H1 (cell line): ENCODE data around the gene CAMKMT. TPM values are rescaled to one million over a fixed set of nuclear protein-coding genes. Genes with fewer than 3 reads are reported as not detected.

Source experiments
- CTCF ChIA-PET: fragments of 300-600 bp; sonication (Branson Sonifier 250); formaldehyde crosslinking; loops from one replicate; lab custom pipeline; 2021; ENCODE audit not compliant: partially characterized antibody; lab: Charles Lee
- POLR2A ChIA-PET: fragments of 300-600 bp; sonication (Branson Sonifier 250); formaldehyde crosslinking; loops from one replicate; lab custom pipeline; 2021; ENCODE audit warnings: inconsistent platforms; ENCODE audit not compliant: partially characterized antibody; lab: Charles Lee
- DNase-seq, 2 experiments: peaks; one replicate each; pipeline versions ENCODE4 v3.0.0 to v3.0.0-alpha.2; 2010 to 2022; ENCODE audit warnings: low spot score in 2 of 2, low read depth in 1 of 2, mixed read lengths in 1 of 2
- FAIRE-seq: peaks from 2 replicates; lab custom pipeline; 2011; peaks lifted over from hg19 to GRCh38; lab: Jason Lieb, UNC
- H2AFZ ChIP-seq: 2 replicates; pipeline ENCODE4 v1.8.1; 2012; ENCODE audit warnings: low read length, inconsistent platforms
- H2AK5ac ChIP-seq: 2 replicates; pipeline ENCODE4 v1.6.1; 2013; ENCODE audit warnings: low read depth, low read length
- H2BK120ac ChIP-seq: replicated peaks from 2 replicates; pipeline ENCODE3; 2013; ENCODE audit warnings: low read depth, low read length, inconsistent platforms
- H2BK12ac ChIP-seq: 2 replicates; pipeline ENCODE4 v1.6.1; 2013; ENCODE audit warnings: low read depth, low read length
- H2BK15ac ChIP-seq: 2 replicates; pipeline ENCODE4 v1.6.1; 2013; ENCODE audit warnings: low read length
- H2BK20ac ChIP-seq: 2 replicates; pipeline ENCODE4 v1.6.1; 2013; ENCODE audit warnings: low read length
- H2BK5ac ChIP-seq: 2 replicates; pipeline ENCODE4 v1.6.1; 2013; ENCODE audit warnings: low read depth, low read length
- H3K14ac ChIP-seq: 2 replicates; pipeline ENCODE4 v1.6.1; 2013; ENCODE audit warnings: inconsistent platforms; ENCODE audit not compliant: insufficient read length
- H3K18ac ChIP-seq: 2 replicates; pipeline ENCODE4 v1.6.1; 2013; ENCODE audit warnings: low read length; ENCODE audit errors: extremely low read depth
- H3K23ac ChIP-seq: 2 replicates; pipeline ENCODE4 v1.6.1; 2013; ENCODE audit warnings: inconsistent platforms; ENCODE audit not compliant: insufficient read length
- H3K23me2 ChIP-seq: 2 replicates; pipeline ENCODE4 v1.6.1; 2013; ENCODE audit warnings: low read depth, low read length
- H3K27ac ChIP-seq: 2 replicates; pipeline ENCODE4 v1.6.1; 2011; ENCODE audit warnings: low read depth, low read length, inconsistent platforms
- H3K27me3 ChIP-seq, 4 experiments: replicated peaks in 1 of 4; 1 replicate in 1 of 4; 2 replicates in 3 of 4; pipeline versions ENCODE4 v1.6.1 to v1.8.1; 2011 to 2013; ENCODE audit warnings: low read length in 3 of 4, mild to moderate bottlenecking in 3 of 4, inconsistent platforms in 2 of 4, mixed read lengths in 2 of 4, moderate library complexity in 1 of 4; ENCODE audit not compliant: control insufficient read depth in 3 of 4, insufficient read depth in 3 of 4; ENCODE audit errors: extremely low read depth in 1 of 4
- H3K36me3 ChIP-seq, 4 experiments: 2 replicates each; pipeline versions ENCODE4 v1.6.1 to v1.8.1; 2011 to 2013; ENCODE audit warnings: mild to moderate bottlenecking in 4 of 4, low read length in 3 of 4, moderate library complexity in 2 of 4, control low read depth in 1 of 4, inconsistent platforms in 1 of 4; ENCODE audit not compliant: insufficient read depth in 4 of 4, control insufficient read depth in 2 of 4
- H3K4ac ChIP-seq: replicated peaks from 2 replicates; pipeline ENCODE3; 2013; ENCODE audit warnings: low read length, low read depth, mixed read lengths, inconsistent platforms; ENCODE audit not compliant: insufficient read length
- H3K4me1 ChIP-seq, 4 experiments: replicated peaks in 1 of 4; 1 replicate in 1 of 4; 2 replicates in 3 of 4; pipeline versions ENCODE4 v1.6.1 to v1.8.1; 2011 to 2013; ENCODE audit warnings: low read length in 3 of 4, inconsistent platforms in 2 of 4, mixed read lengths in 1 of 4; ENCODE audit not compliant: insufficient read depth in 4 of 4, control insufficient read depth in 3 of 4
- H3K4me2 ChIP-seq, 2 experiments: 2 replicates each; pipeline versions ENCODE4 v1.6.1 to v1.8.1; 2011 to 2013; ENCODE audit warnings: low read depth in 2 of 2, low read length in 2 of 2, control low read depth in 1 of 2, inconsistent platforms in 1 of 2, mild to moderate bottlenecking in 1 of 2; ENCODE audit not compliant: insufficient read depth in 1 of 2
- H3K4me3 ChIP-seq, 4 experiments: fragments of 200-600, 300-600 bp in 1 of 4; sonication (generic), shearing (Covaris generic), sonication (Bioruptor Twin) in 1 of 4; 2 replicates each; pipeline versions ENCODE4 v1.5.1 to v1.8.1; 2011 to 2016; ENCODE audit warnings: low read length in 4 of 4, low read depth in 3 of 4, control low read depth in 2 of 4, inconsistent platforms in 2 of 4, mild to moderate bottlenecking in 2 of 4, mixed read lengths in 1 of 4, moderate library complexity in 1 of 4; ENCODE audit not compliant: insufficient read depth in 2 of 4; ENCODE audit errors: extremely low read depth in 1 of 4
- H3K56ac ChIP-seq: replicated peaks from 2 replicates; pipeline ENCODE3; 2013; ENCODE audit warnings: low read depth, mild to moderate bottlenecking, mixed read lengths, low read length, inconsistent platforms; ENCODE audit not compliant: insufficient read length
- H3K79me1 ChIP-seq: 2 replicates; pipeline ENCODE4 v1.6.1; 2013; ENCODE audit warnings: low read depth, low read length, control low read depth
- H3K79me2 ChIP-seq, 2 experiments: 2 replicates each; pipeline versions ENCODE4 v1.6.1 to v1.8.1; 2012 to 2013; ENCODE audit warnings: low read length in 2 of 2, mild to moderate bottlenecking in 2 of 2, inconsistent platforms in 1 of 2; ENCODE audit not compliant: insufficient read depth in 2 of 2, control insufficient read depth in 1 of 2
- H3K9ac ChIP-seq, 4 experiments: replicated peaks in 1 of 4; 1 replicate in 1 of 4; 2 replicates in 3 of 4; pipeline versions ENCODE4 v1.6.1 to v1.8.1; 2011 to 2013; ENCODE audit warnings: low read depth in 3 of 4, low read length in 3 of 4, control low read depth in 2 of 4, mild to moderate bottlenecking in 2 of 4, moderate library complexity in 2 of 4, inconsistent platforms in 1 of 4; ENCODE audit errors: extremely low read depth in 1 of 4
- H3K9me3 ChIP-seq, 2 experiments: 2 replicates each; pipeline versions ENCODE4 v1.6.1 to v1.8.1; 2012 to 2013; ENCODE audit warnings: mild to moderate bottlenecking in 2 of 2, moderate library complexity in 2 of 2, control low read depth in 1 of 2, inconsistent platforms in 1 of 2, low read depth in 1 of 2, low read length in 1 of 2, mixed read lengths in 1 of 2; ENCODE audit not compliant: insufficient read depth in 2 of 2
- H4K20me1 ChIP-seq, 2 experiments: replicated peaks in 1 of 2; 2 replicates each; pipeline versions ENCODE3 to v1.8.1; 2011 to 2013; ENCODE audit warnings: inconsistent platforms in 2 of 2, low read length in 2 of 2, mild to moderate bottlenecking in 1 of 2; ENCODE audit not compliant: insufficient read depth in 2 of 2, control insufficient read depth in 1 of 2
- H4K5ac ChIP-seq: 2 replicates; pipeline ENCODE4 v1.6.1; 2013; ENCODE audit warnings: low read length, low read depth, mixed read lengths, inconsistent platforms; ENCODE audit not compliant: insufficient read length
- H4K8ac ChIP-seq: 2 replicates; pipeline ENCODE4 v1.8.0; 2013; ENCODE audit warnings: mild to moderate bottlenecking, moderate library complexity, low read length, inconsistent platforms; ENCODE audit not compliant: insufficient read depth; ENCODE audit errors: extremely low read depth
- H4K91ac ChIP-seq: replicated peaks from 2 replicates; pipeline ENCODE3; 2013; ENCODE audit warnings: low read length, mixed read lengths, inconsistent platforms; ENCODE audit not compliant: insufficient read length
- BCL11A ChIP-seq, 2 experiments: IDR thresholded peaks; one replicate each; pipeline ENCODE4 v1.6.1; 2011; ENCODE audit warnings: low read depth in 2 of 2, low read length in 2 of 2, mild to moderate bottlenecking in 2 of 2
- CREB1 ChIP-seq: IDR thresholded peaks from 2 replicates; pipeline ENCODE4 v1.6.1; 2012; ENCODE audit warnings: inconsistent platforms
- GABPA ChIP-seq: IDR thresholded peaks from 2 replicates; pipeline ENCODE4 v1.6.1; 2011; ENCODE audit warnings: mild to moderate bottlenecking, low read length, moderate library complexity, borderline replicate concordance; ENCODE audit not compliant: insufficient read depth
- NANOG ChIP-seq: IDR thresholded peaks from 2 replicates; pipeline ENCODE4 v1.6.1; 2011; ENCODE audit warnings: low read length, low read depth, mild to moderate bottlenecking, inconsistent platforms; ENCODE audit not compliant: insufficient read depth, poor library complexity, severe bottlenecking
- NRF1 ChIP-seq: IDR thresholded peaks from 2 replicates; pipeline ENCODE4 v1.6.1; 2011; ENCODE audit warnings: mild to moderate bottlenecking, low read depth, low read length, improper control_type of control experiment
- POU5F1 ChIP-seq: IDR thresholded peaks from 2 replicates; pipeline ENCODE4 v1.6.1; 2011; ENCODE audit warnings: low read depth, mild to moderate bottlenecking, low read length, moderate library complexity
- RBBP5 ChIP-seq: IDR thresholded peaks from 2 replicates; pipeline ENCODE4 v1.7.1; 2012; ENCODE audit warnings: low read depth, mild to moderate bottlenecking, inconsistent platforms, low read length, moderate library complexity, borderline replicate concordance
- SIX5 ChIP-seq: IDR thresholded peaks from 2 replicates; pipeline ENCODE4 v1.6.1; 2011; ENCODE audit warnings: mild to moderate bottlenecking, low read depth, low read length
- SP2 ChIP-seq: IDR thresholded peaks from 2 replicates; pipeline ENCODE4 v1.6.1; 2012; ENCODE audit warnings: mild to moderate bottlenecking, low read length, inconsistent platforms
- TBP ChIP-seq: IDR thresholded peaks from 2 replicates; pipeline ENCODE4 v1.6.1; 2011; ENCODE audit warnings: low read depth, low read length, improper control_type of control experiment
- TEAD4 ChIP-seq: IDR thresholded peaks from 2 replicates; pipeline ENCODE4 v1.6.1; 2012; ENCODE audit warnings: low read depth, low read length, inconsistent platforms, mixed read lengths
- WGBS, 2 experiments: shearing (Covaris generic) in 1 of 2; methylation state at CpG; one replicate each; pipeline versions ENCODE4 v1.1.6 to v1.1.7; 2013 to 2015; ENCODE audit warnings: low lambda C conversion rate in 2 of 2, mixed read lengths in 2 of 2, inconsistent platforms in 1 of 2, low coverage in 1 of 2, missing lambda C conversion rate in 1 of 2; ENCODE audit not compliant: insufficient replicate concordance in 2 of 2, insufficient coverage in 1 of 2, insufficient read length in 1 of 2; ENCODE audit errors: extremely low coverage in 1 of 2, missing lambda C conversion rate in 1 of 2; 5-methylcytosine and 5-hydroxymethylcytosine counted together
- polyA plus RNA-seq, 7 experiments: library from polyadenylated mRNA; depleted of rRNA in 3 of 7; stranded (reverse) in 5 of 7; unstranded in 2 of 7; fragments of >200 nt in 5 of 7; fragments of 200-250 nt in 2 of 7; gene quantifications; 1 replicate in 5 of 7; 2 replicates in 1 of 7; 4 replicates in 1 of 7; pipeline versions ENCODE4 v1.2.1 to v1.2.3, GENCODE V29; 2011 to 2013; ENCODE audit warnings: missing spikeins in 2 of 7, mixed read lengths in 2 of 7
- total RNA-seq: library from RNA; stranded (reverse); fragmentation: NEBNext Ultra II Directional; extraction: Animal tissue kit (Norgen Biotek cat#: 25700); gene quantifications from 2 replicates; pipeline ENCODE4 v1.2.1, GENCODE V29; 2021
- TF ChIP-seq, protein P1 (sequence below): IDR thresholded peaks from 2 replicates; pipeline ENCODE4 v1.6.1; 2012; ENCODE audit warnings: inconsistent platforms
- TF ChIP-seq, protein P2 (sequence below): IDR thresholded peaks from 2 replicates; pipeline ENCODE4 v1.6.1; 2012; ENCODE audit warnings: low read length, inconsistent platforms

Gene CAMKMT
- total and polyA plus RNA-seq, 2 of the 8 experiments (the other 6 are each of a cell fraction or from before 2014, with no cell fraction given), result 14.7 to 22.4 TPM

DNA sequence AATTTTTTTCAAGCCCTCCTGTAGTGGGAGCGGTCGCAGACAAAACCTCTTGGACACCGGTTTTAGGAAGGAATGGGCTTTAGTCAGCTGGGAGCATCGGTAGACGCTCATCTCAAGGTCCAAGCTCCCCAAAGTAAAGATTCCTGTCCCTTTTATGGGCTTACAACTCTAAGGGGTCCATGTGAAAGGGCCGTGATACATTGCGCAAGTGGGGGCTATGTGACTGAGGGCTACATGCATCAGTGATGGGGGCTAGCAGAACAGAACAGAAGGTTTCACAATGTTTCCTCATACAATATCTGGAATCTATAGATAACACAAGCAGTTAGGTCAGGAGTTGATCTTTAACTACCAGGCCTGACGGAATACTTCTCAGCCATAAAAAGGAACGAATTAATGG is 62.5 kb downstream of the CAMKMT start:
- H3K4me3 ChIP-seq, result no peak overlapping the region
- TF ChIP-seq POU5F1 (no peak), BCL11A (IDR thresholded peaks at IDR 0.05; ENCODE audit: low read depth in 2 of 2, low read length in 2 of 2) (no peak), TBP (no peak), CREB1 (no peak), SIX5 (no peak), TEAD4 (no peak), RBBP5 (no peak), SP2 (no peak), NANOG (no peak), NRF1 (no peak), GABPA (no peak)
- TF ChIP-seq, protein P1, sequence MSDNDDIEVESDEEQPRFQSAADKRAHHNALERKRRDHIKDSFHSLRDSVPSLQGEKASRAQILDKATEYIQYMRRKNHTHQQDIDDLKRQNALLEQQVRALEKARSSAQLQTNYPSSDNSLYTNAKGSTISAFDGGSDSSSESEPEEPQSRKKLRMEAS, result no peak
- TF ChIP-seq, protein P2, sequence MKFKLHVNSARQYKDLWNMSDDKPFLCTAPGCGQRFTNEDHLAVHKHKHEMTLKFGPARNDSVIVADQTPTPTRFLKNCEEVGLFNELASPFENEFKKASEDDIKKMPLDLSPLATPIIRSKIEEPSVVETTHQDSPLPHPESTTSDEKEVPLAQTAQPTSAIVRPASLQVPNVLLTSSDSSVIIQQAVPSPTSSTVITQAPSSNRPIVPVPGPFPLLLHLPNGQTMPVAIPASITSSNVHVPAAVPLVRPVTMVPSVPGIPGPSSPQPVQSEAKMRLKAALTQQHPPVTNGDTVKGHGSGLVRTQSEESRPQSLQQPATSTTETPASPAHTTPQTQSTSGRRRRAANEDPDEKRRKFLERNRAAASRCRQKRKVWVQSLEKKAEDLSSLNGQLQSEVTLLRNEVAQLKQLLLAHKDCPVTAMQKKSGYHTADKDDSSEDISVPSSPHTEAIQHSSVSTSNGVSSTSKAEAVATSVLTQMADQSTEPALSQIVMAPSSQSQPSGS, result no peak

More for the DNA sequence above, 62.5 kb downstream of the CAMKMT start:
- H3K18ac ChIP-seq, result no peak overlapping the region
- H3K56ac ChIP-seq, result no peak overlapping the region
- no peak overlapping the region for H2BK120ac ChIP-seq
- no peaks in the 10 kb centered on the region for H3K27me3 ChIP-seq
- no peaks in the 10 kb centered on the region for H4K20me1 ChIP-seq
- H4K5ac ChIP-seq, result no peak overlapping the region
- ChIA-PET CTCF (no interaction called here), POLR2A (no interaction called here)
- peaks cover 0 to 6% (median 0%) of the 10 kb centered on the region in 4 experiments; a peak in 1 of 8 replicates for H3K36me3 ChIP-seq
- no peak overlapping the region for H4K8ac ChIP-seq
- no peaks in the 10 kb centered on the region; the same call in 1 of the 2 replicates for H3K79me1 ChIP-seq
- H2BK15ac ChIP-seq, result no peak overlapping the region
- no peak overlapping the region for H3K4ac ChIP-seq
- H3K23me2 ChIP-seq, result no peaks in the 10 kb centered on the region
- no peak overlapping the region for H4K91ac ChIP-seq
- H3K79me2 ChIP-seq, result peaks cover 2 to 3% of the 10 kb centered on the region in 2 experiments; a peak in 1 of 4 replicates
- DNase-seq (no peak), FAIRE-seq (no peak)
- H2AFZ ChIP-seq, result no peak overlapping the region
- H2BK12ac ChIP-seq, result no peak overlapping the region
- no peak overlapping the region for H3K27ac ChIP-seq
- no peak overlapping the region for H2BK5ac ChIP-seq
- H3K9ac ChIP-seq, result no peak overlapping the region
- peaks cover 0 to 7% (median 2%) of the 10 kb centered on the region in 4 experiments; a peak in 3 of 7 replicates for H3K4me1 ChIP-seq
- no peak overlapping the region for H3K4me2 ChIP-seq
- WGBS, 2 experiments, result 98% methylated on average over 9 of the region's 9 CpGs; no CpG with 5 or more reads in 1 of the 2 experiments
- H2BK20ac ChIP-seq, result no peak overlapping the region
- H3K9me3 ChIP-seq, result peaks cover 5 to 6% of the 10 kb centered on the region in 2 experiments; a peak in 3 of 4 replicates
- no peak overlapping the region for H3K23ac ChIP-seq
- H3K14ac ChIP-seq, result no peak overlapping the region
- no peak overlapping the region for H2AK5ac ChIP-seq
